Adrenal gland (tissue), 12 donors: Measurements from ENCODE around the gene VPS39. TPM values are rescaled to one million over a fixed set of nuclear protein-coding genes. Genes with fewer than 3 reads are reported as not detected.

Experiments used
- DNase-seq, 7 donors: peaks; one replicate each; pipeline ENCODE4 v3.0.0-alpha.2; 2019 to 2020
- H3K27ac ChIP-seq, 5 donors: fragments of 200-600 bp; sonication (generic) in 4 of 5; 1 replicate in 3 of 5; 2 replicates in 2 of 5; pipeline versions ENCODE4 v1.5.1 to v1.8.0; 2016 to 2020; ENCODE audit warnings: mild to moderate bottlenecking in 1 of 5
- H3K27me3 ChIP-seq: fragments of 200-600 bp; 2 replicates; pipeline ENCODE4 v1.8.0; 2021
- H3K36me3 ChIP-seq, 2 donors: fragments of 200-600 bp; replicated peaks in 1 of 2; 1 replicate in 1 of 2; 2 replicates in 1 of 2; pipeline versions ENCODE4 v1.5.1 to v1.8.0; 2018 to 2022
- H3K4me1 ChIP-seq, 2 donors: fragments of 200-600 bp; replicated peaks in 1 of 2; 1 replicate in 1 of 2; 2 replicates in 1 of 2; pipeline versions ENCODE4 v1.5.1 to v1.8.0; 2018 to 2021
- H3K4me3 ChIP-seq, 4 donors: fragments of 200-600 bp; sonication (generic) in 3 of 4; one replicate each; pipeline ENCODE4 v1.5.1; 2016 to 2018
- H3K9me3 ChIP-seq, 3 donors: fragments of 200-600 bp; sonication (generic) in 1 of 3; replicated peaks in 1 of 3; 1 replicate in 2 of 3; 2 replicates in 1 of 3; pipeline versions ENCODE4 v1.5.1 to v1.8.0; 2016 to 2021
- CTCF ChIP-seq, 6 experiments: fragments of 450-650 bp in 4 of 6; fragments of 200-600 bp in 2 of 6; sonication (generic) in 1 of 6; IDR thresholded peaks; 1 replicate in 5 of 6; 2 replicates in 1 of 6; pipeline versions ENCODE4 v1.5.1 to v1.8.0; 2016 to 2021; ENCODE audit warnings: antibody characterized with exemption in 6 of 6, mild to moderate bottlenecking in 2 of 6, moderate library complexity in 1 of 6
- POLR2A ChIP-seq, 2 donors: fragments of 450-650 bp; IDR thresholded peaks; one replicate each; pipeline ENCODE4 v1.6.1; 2017; ENCODE audit warnings: antibody characterized with exemption in 2 of 2, mild to moderate bottlenecking in 2 of 2, moderate library complexity in 1 of 2
- WGBS, 4 donors: extraction: QIAGEN DNeasy Blood & Tissue Kit in 2 of 4; methylation state at CpG; one replicate each; pipeline versions ENCODE4 v1.1.5 to v1.1.7; 2013 to 2017; 5-methylcytosine and 5-hydroxymethylcytosine counted together
- intact Hi-C, 2 donors: fragments of 100-400 bp; cut with DNase I; formaldehyde crosslinking; loops; one replicate each; pipeline versions ENCODE4 v1.14.1 to v1.15.0; 2022 to 2023
- polyA plus RNA-seq, 3 donors: library from polyadenylated mRNA; stranded (reverse); fragments of 200-250 nt in 2 of 3; fragments of 350-450 nt in 1 of 3; fragmentation: Illumina TruSeq in 1 of 3; extraction: RNeasy Lipid Tissue Mini Kit (QIAGEN cat#74804) in 1 of 3; gene quantifications; one replicate each; pipeline ENCODE4 v1.2.3, GENCODE V29; 2013 to 2014
- total RNA-seq, 9 donors: library from RNA; depleted of rRNA in 4 of 9; stranded (reverse); fragments of >200 nt in 4 of 9; fragments of 120-200 nt in 1 of 9; fragmentation: NEBNext Ultra II Directional in 1 of 9; extraction: Animal tissue kit (Norgen Biotek cat#: 25700) in 1 of 9; gene quantifications; one replicate each; pipeline versions ENCODE4 v1.1.0 to v1.2.4, GENCODE V29; 2013 to 2023
- donor health status: healthy with polysubstance abuse.
- donor health status: Bipolar disorder and iron deficiency.
- donor health status: DM: yes; HTN: yes; CAD: no.
- donor health status: DM: no; HTN: no; CAD: no.
- donor health status: DM: no; HTN: no; CAD: no.
- donor health status: DM: yes; HTN: yes; CAD: no.

Gene VPS39
- total and polyA plus RNA-seq, 12 donors = 42.4 to 159 (median 70.4) TPM

GRCh38 chr15:42146551-42147430, 61.3 kb downstream of the VPS39 start:
- intact Hi-C loops = no loop called here
- Histone ChIP-seq H3K27me3 (no peaks in the 10 kb centered on the region), H3K9me3 (no peaks in the 10 kb centered on the region), H3K4me1 (no peaks in the 10 kb centered on the region), H3K36me3 (no peaks in the 10 kb centered on the region), H3K4me3 (no peak overlapping the region), H3K27ac (no peak overlapping the region)
- 77 to 82% (median 81%) methylated on average over 22 to 24 of the region's 24 CpGs for WGBS, 4 donors
- peak in 1 of 7 donors; percentile 3 for DNase-seq
- TF ChIP-seq POLR2A (IDR thresholded peaks at IDR 0.05) (no peak), CTCF (IDR thresholded peaks at IDR 0.05) (no peak)

GRCh38 chr15:42145546-42146455, 62.3 kb downstream of the VPS39 start:
- intact Hi-C loops = no loop called here
- H3K4me1 ChIP-seq = no peaks in the 10 kb centered on the region
- no peak for TF ChIP-seq CTCF (IDR thresholded peaks at IDR 0.05)
- TF ChIP-seq POLR2A (IDR thresholded peaks at IDR 0.05) = no peak
- H3K9me3 ChIP-seq = no peaks in the 10 kb centered on the region
- H3K36me3 ChIP-seq = no peaks in the 10 kb centered on the region
- no peak overlapping the region for H3K27ac ChIP-seq
- DNase-seq = peak in 1 of 7 donors; percentile 3
- H3K27me3 ChIP-seq = no peaks in the 10 kb centered on the region
- WGBS, 4 donors = 78 to 90% (median 82%) methylated on average over 10 to 29 of the region's 29 CpGs
- H3K4me3 ChIP-seq = no peak overlapping the region

DNA sequence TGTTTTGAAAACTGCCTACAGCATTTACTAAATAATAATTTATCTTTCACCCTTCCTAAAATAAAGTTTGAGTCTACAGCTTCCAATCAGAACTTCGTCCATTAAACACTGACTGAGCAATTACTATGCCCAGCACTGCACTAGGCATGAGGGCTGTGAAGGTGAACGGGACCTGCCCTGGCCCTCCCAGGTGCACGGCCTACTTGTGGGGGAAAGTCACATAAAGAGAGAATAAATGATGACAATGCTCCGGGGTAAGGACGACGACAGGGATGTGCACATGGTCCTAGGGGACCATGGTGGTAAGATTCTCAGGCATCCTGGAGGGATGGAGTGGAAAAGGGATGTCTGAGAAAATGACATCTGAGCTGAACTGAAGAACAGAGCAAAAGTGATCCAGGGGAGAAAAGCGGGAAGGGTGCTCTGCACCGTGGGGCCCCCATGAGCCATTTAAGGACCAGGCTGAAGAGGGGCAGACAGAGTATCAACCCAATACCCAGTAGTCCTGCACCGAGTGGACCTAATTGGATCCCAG, 63.2 kb downstream of the VPS39 start:
- intact Hi-C loops = loop anchor here in 1 of 2 donors (5.0 kb wide), 1 partner anchor 78 kb away; no protein-coding TSS in a partner anchor

More for the DNA sequence above, 63.2 kb downstream of the VPS39 start:
- WGBS, 4 donors = 72 to 80% (median 76%) methylated on average over 8 to 9 of the region's 9 CpGs
- Histone ChIP-seq H3K9me3 (no peaks in the 10 kb centered on the region), H3K4me1 (no peaks in the 10 kb centered on the region), H3K27ac (no peak overlapping the region), H3K4me3 (no peak overlapping the region), H3K27me3 (no peaks in the 10 kb centered on the region), H3K36me3 (no peaks in the 10 kb centered on the region)
- TF ChIP-seq CTCF (IDR thresholded peaks at IDR 0.05) = no peak
- no peak for TF ChIP-seq POLR2A (IDR thresholded peaks at IDR 0.05)
- peak in 1 of 7 donors; percentile 1 for DNase-seq
